HG03139 (cell line): ENCODE measurements around the gene CEP83.
"Not testable (repeated sequence)": the region's sequence is repeated elsewhere in the genome, so short reads cannot be mapped to it uniquely, and the experiment has no call there.

Source experiments
- ATAC-seq: cut with Tn5 transposase; IDR thresholded peaks from one replicate; pipeline ENCODE4 v1.9.1; 2021; ENCODE audit not compliant: unreplicated experiment

Gene CEP83

DNA sequence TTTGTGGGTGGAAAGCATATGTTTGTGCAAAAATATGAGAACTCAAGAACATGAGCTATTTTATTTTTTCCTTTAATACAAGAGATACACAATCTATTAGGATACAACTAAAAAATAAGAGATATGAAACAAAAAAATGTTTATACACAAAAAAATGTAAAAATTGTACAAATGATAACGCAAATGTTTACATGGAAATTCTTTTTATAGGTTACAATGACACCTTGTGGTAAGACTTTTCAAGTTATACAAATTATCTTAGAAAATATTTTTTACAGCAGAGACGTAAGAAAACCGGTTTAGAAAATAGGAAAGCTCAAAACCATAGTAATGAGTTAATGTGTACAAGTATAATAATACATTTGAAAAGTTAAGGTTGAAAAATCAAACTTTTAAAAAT is 25.5 kb downstream of the CEP83 start:
- ATAC-seq: no peak

DNA sequence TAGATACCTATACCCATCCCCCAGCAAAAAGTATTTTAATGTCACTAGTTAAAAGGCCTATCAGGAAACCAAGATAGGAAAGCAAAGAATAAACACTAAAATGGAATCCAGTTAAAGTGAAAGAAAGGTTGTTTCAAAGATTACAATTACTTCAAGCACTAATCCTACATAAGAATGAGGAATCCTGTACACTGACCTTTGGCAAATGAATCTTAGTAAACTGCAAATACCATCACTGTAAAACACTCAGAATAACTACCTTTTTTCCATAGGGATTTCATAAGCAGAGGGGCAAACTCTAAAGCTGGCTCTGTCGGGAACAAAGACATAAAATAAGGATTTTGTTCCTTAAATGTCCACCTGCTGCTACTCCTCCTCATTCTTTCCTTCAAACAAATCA is 25.9 kb downstream of the CEP83 start:
- ATAC-seq: no peak

DNA sequence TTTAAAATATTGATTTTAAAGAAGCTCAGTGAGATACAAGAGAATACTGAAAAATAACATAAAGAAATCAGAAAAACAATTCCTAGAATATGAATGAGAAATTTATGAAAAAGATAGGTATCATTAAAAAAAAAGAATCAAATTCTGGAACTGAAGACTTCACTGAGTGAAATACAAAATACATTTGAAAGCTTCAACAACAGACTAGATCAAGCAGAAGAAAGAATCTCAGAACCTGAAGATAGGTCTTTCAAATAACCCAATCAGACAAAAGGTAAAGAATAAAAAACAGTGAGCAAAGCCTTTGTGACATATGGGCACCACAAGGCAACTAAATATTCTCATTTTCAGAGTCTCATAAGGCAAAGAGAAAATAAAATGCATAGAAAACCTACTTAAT is 29.4 kb downstream of the CEP83 start:
- ATAC-seq: no peak

DNA sequence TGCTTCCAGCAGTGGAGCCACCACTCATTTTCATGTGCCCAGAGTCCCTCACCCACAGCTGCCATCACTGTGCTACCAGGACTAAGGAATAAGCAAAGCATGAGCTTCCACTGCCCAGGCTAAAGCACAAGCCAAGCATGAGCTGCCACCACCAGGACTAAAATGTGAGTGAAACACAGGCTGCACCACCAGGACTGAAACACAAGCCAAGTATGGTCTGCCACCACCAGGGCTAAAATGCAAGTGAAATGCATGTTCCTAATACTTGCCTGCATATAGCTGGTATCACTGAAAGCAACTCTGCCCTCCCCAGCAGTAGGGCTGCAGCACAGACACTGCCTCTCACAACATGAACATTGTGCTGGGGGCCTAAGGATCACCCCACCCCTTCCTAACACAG is 30.0 kb downstream of the CEP83 start:
- no peak for ATAC-seq

DNA sequence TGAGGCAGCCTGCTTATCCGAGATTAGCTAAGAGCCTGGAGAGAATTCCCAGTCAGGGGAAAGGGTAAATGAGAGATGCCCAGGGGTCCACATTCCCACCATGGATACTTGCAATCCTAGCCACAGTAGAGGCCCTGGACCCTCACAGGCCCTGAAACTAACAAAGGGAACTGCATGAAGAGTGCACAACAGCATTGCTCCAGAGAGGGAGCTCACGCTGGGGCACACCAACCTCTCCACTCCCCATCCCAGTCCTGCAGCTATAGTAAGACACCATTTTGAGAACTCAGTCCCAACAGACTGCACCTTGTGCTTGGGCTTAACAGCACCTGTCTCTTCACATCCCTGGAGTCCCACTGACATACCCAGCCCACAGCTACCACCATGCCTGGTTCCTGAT is 30.5 kb downstream of the CEP83 start:
- ATAC-seq: no peak

DNA sequence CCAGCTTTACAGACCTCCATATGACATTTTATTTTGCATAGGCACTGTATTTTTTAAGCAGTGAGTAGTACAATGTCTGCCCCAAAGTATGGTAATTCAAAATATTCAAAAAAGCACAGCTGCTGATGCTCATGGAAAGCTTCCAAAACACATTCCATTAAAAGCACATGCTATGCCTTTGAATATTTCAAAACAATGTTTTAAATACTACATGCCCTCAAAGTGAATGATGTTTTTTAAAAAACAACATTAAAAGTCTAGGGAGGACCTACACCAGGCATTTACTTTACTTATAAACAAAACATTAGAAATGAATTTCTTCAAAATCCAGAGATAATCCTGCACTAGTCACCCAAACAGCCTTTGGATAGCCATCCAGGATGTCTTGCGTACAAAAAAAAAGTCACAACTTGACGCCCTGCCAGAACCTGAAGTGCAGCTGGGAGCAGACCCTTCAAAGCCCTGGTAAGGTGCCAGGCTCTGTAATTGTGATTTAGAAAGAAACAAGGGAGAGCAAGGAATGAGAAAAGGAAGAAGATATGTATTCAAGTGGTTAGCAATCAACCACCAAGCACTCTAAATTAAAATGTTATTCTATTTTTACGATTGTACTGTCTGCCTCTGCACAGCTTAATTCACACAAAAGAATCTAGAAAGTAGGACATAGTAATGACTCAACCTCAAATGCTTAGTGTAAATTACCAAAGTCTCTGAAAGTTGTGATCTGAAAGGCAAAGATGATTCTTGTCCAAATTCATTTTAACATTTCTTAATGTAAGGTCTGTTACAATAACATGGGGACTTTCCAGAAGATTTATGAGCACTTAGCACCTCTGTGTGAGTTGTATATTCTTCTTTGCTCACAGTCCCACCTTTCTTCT is 31.9 kb downstream of the CEP83 start:
- ATAC-seq: no peak

DNA sequence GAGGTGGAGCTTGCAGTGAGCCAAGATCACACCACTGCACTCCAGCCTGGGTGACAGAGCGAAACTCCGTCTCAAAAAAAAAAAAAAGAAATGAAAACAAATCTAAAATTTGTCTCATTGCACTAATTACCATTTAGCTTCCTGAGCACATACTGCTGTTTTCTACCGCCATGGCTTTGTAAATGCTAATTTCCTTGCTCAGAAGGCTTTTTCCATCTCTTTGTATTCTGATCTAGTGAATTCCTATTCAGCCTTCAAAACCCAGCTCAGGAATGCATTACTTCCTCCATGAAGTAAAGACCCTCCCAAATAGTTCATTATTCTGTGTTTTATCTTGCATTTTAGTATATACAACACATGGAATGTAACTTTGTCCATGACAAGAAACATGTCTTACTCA is 33.6 kb downstream of the CEP83 start:
- no peak for ATAC-seq

DNA sequence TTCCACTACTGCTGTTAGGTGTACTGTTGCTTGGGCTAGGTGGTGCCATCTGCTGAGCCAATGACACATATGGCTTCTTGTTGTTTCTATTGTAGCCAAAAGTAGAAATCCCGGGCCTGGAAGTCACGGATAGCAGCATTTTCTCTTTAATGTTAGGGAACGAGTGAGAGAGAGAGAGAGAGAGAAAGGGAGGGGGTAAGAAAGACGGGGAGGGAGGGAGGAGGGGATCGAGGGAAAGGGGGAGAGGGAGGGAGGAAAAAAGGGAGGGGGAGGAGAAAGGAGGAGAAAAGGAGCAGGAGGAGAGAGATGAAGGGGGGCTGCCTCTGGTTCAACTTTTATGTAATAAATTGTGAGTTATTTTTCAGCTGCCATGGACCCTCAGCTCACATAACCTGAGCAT is 34.8 kb downstream of the CEP83 start:
- not testable (repeated sequence) for ATAC-seq

DNA sequence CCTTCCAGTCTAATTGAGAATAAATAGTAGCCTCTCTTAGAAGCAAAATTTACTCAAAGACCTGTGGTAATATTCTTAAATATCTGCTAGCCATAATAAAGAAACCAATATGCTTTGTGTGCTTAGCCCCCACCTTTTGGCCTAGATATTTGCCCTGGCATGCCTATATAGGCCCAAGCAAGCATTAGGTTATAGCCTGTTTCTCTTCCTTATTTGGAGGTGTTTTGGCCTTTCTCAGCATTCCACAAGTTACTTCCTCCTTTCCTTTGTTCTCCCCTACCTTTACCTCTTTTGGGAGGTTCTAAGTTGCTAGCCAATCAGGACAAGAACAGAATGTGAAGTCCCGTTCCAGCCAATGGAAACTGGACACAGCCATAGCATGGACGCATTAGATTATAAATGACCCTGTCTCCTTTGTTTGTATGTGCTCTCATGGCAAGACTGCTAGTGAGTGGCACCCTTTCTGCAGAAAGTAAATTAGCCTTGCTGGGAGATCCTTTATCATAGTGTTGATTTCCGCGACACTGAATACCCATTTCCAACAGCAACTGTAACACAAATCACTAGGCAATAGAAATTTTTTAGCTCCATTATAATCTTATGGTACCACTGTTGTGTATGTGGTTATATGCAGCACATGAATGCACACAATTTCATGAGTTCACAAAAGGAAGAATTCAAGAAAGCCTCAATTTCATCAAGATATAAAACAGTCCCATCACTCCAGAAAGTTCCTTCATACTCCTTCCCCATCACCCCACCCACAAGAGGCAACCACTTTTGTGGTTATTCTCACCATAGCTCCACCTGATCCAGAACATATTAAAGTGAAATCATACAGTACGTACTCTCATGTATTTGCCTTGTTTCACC is 37.6 kb downstream of the CEP83 start:
- ATAC-seq: no peak

DNA sequence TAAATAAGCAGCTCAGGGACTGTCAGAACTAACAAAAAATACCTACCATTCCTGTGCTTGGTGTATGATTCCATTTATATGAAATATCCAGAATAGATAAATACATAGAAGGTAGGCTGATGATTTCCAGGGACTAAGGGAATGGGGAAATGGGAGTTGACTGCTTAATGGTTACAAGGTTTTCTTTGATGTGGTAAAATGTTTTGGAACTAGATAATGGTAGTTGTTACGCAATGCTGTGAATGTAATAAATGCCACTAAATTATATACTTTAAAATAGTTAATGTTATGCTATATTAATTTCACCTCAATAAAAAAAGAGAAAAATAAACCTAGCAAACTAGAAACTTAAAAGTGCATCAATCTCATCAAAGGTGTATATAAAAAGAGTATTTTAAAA is 41.1 kb downstream of the CEP83 start:
- ATAC-seq: no peak

DNA sequence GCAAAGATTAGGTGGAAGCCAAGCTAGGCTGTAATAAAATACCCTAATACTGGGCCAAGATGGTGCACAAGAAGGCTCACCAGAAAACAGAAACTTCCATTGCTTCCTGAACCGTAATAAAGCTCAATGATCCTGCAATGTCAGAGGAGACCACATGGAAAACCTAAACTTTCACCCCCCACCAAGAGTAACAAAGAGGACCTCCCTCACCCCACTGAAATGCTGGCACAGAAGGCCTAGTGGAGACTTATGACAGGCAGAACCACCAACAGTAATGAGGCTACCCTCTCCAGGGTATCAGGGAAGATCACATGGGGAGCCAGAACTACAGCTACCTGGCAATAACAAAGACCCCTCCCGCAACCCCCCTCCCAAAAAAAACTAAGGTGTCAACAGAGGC is 43.1 kb downstream of the CEP83 start:
- ATAC-seq: no peak

DNA sequence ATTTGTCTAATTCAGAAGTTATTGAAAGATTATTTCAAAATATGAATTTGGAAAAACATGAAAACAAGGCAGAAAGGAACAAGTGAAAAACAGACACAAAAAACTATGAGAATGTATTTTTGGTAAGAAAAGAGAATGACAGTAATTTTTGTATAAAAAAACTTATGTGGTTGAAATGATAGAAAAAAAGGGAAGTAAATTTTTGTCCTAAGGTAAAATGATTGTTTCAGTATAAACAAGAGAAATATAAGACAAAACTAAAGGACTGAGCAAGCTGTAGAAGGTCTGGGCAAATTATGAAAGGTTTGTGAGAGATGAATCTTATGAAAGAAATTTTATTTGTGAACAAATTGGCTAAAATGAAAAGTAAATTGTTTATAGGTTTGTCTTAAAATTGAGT is 44.6 kb downstream of the CEP83 start:
- ATAC-seq: no peak

DNA sequence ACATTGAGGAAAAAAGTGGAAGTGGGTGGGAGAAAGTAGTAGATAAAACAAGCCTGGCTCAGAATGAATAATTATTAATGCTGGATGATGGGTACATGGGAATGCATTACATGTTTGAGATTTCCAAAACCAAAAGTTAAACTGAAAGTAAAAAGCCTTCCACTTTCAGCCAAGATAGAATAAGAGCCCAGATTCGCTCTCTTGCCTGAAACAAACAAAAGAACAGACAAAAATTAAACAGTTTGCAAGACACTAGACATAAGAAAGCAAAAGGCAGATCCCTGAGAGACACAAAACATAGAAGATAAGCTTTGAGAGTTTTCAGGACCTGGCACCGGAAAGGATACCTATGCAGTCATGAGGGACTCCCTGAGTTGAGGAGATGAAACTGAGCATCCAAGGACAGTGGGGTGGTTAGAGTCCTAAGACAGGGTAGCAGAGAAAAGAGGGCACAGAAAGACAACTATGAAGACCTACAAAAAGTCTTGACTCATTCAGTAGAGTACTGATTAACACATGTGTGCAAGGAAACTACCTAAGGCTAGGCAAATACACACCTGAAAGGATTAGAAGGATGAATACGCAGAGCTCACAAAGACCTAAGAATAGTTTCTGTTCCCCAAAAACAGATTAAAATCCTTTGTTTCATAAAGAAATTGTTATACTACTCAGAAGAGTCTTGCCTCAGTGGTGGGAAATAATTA is 54.1 kb downstream of the CEP83 start:
- peak; percentile 85 for ATAC-seq

DNA sequence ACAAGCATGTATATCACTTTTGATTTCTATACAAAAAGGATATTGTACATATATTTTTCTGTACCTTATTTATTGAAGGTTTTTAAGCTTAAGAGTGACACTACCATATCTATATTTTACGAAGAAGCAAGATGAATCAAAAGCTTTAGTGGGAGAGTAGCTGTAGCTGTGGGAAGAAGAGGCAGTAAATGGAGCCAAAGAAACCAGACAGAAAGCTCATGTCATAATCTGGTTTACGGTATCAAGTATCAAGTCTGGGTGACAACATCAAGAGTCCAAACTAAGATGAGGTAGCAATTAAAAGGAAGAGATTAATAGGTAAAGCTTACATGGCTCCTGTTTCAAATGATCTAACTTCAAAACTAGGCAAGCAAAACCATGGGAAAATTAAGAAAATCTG is 54.8 kb downstream of the CEP83 start:
- ATAC-seq: no peak

DNA sequence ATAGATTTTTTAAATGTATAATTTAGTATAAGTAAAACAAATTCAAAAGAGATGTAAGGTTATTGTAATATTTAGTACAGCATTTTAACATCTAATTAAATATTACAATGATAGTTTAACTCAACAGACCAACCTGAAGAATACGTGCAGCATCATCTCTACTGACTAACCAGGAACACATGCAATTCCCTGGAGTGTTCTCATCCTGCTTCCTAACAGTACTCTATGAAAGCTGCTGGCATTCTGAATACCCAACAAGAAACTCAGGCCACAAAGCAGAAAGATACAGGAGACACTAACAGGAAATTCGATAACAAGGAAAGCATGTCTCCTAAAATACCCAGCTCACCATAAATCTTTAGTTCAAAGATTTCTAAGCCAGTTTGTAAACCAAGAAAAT is 58.3 kb downstream of the CEP83 start:
- no peak for ATAC-seq

DNA sequence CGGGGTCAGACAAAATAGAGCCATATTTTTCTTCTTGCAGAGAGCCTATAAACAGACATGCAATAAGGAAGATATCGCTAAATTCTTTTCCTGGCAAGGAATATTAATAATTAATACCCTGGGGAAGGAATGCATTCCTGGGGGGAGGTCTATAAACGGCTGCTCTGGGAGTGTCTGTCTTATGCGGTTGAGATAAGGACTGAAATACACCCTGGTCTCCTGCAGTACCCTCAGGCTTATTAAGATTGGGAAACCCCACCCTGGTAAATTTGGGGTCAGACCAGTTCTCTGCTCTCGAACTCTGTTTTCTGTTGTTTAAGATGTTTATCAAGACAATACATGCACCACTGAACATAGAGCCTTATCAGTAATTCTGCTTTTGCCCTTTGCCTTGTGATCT is 61.0 kb downstream of the CEP83 start:
- not testable (repeated sequence) for ATAC-seq

DNA sequence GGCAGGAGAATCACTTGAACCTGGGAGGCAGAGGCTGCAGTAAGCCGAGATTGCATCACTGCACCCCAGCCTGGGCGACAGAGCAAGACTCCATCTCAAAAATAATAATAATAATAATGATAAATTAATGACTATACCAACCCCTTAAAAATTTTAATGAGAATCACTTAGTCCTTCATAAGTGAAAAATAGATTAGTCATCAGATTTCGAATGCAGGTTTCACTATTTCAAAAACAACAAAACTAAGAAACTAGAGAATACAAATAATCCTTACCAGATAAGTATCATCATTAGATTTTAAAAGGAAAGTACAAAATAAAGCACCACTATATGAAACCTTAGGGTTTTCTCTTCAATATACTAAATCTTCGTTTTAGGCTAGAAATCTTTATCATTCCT is 62.3 kb downstream of the CEP83 start:
- ATAC-seq: no peak

DNA sequence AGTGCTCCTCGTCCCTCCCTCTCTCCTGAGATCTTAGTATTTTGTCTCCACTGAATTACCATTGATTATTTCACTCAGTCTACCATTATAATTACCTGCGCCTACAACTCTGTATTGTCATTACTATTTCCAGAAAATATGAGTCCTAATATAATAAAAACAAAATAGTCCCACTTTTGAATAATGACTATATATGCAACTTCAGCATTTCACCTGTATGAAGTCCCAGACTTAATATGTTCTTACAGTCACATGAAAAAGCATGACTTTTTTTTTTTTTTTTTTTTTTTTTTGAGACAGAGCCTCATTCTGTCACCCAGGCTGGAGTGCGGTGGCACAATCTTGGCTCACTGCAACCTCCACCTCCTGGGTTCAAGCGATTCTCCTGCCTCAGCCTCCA is 63.7 kb downstream of the CEP83 start:
- not testable (repeated sequence) for ATAC-seq

DNA sequence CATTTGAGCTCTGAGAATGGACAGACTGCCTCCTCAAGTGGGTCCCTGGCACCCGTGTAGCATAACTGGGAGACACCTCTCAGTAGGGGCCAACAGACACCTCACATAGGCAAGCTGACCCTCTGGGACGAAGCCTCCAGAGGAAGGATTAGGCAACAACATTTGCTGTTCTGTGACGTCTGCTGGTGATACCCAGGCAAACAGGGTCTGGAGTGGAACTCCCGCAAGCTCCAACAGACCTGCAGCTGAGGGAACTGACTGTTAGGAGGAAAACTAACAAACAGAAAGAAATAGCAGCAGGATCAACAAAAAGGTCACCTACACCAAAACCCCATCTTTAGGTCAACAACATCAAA is 69.6 kb downstream of the CEP83 start:
- no peak for ATAC-seq

DNA sequence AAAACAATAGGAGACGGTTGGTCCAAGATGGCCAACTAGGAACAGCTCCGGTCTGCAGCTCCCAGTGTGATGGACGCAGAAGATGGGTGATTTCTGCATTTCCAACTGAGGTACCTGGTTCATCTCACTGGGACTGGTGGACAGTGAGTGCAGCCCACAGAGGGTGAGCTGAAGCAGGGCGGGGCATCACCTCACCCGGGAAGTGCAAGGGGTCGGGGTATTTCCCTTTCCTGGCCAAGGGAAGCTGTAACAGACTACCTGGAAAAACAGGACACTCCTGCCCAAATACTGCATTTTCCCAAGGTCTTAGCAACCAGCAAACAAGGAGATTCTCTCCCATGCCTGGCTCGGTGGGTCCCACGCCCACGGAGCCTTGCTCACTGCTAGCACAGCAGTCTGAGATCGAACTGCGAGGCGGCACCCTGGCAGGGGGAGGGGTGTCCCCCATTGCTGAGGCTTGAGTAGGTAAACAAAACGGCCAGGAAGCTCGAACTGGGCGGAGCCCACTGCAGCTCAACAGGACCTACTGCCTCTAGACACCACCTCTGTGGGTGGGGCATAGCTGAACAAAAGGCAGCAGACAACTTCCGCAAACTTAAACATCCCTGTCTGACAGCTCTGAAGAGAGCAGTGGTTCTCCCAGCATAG is 70.1 kb downstream of the CEP83 start:
- ATAC-seq: not testable (repeated sequence)

DNA sequence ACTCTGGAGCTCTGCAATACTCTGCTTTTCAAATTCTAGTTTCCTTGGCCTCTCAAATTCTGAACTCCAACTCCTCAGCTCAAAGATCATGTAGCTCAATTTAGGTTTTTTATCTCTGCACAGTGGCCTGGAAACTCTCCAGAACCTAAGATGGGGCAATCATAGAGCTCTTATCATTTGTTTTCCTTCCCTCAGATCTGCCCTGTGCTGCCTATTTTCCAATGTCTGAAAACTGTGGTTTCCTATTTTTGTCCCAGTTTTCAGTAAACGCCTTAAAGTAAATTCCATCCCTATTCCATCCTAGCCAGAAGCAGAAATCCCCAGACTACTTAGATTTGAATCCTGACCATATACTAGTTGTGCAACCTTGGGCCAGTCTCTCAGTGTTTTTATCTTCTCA is 73.2 kb downstream of the CEP83 start:
- ATAC-seq: no peak
